Skeletal muscle tissue (tissue), 4 donors: ENCODE measurements around the gene TMPRSS9. TPM values are rescaled to one million over a fixed set of nuclear protein-coding genes. Genes with fewer than 3 reads are reported as not detected.

Experiments used
- H3K27ac ChIP-seq: one replicate; pipeline ENCODE4 v1.7.0; 2013; ENCODE audit warnings: mild to moderate bottlenecking, low read depth, low read length, inconsistent platforms
- H3K27me3 ChIP-seq, 3 donors: one replicate each; pipeline ENCODE4 v1.7.0; 2013; ENCODE audit warnings: low read length in 3 of 3; ENCODE audit not compliant: control insufficient read depth in 3 of 3, insufficient read depth in 3 of 3
- H3K36me3 ChIP-seq, 3 donors: one replicate each; pipeline ENCODE4 v1.7.0; 2013; ENCODE audit warnings: low read length in 3 of 3; ENCODE audit not compliant: control insufficient read depth in 3 of 3, insufficient read depth in 3 of 3
- H3K4me1 ChIP-seq, 3 donors: one replicate each; pipeline ENCODE4 v1.7.0; 2013; ENCODE audit warnings: low read length in 3 of 3, mild to moderate bottlenecking in 3 of 3; ENCODE audit not compliant: control insufficient read depth in 3 of 3, insufficient read depth in 3 of 3
- H3K4me3 ChIP-seq, 3 donors: one replicate each; pipeline ENCODE4 v1.7.0; 2013; ENCODE audit warnings: low read length in 3 of 3
- H3K9ac ChIP-seq, 3 donors: one replicate each; pipeline ENCODE4 v1.7.0; 2013; ENCODE audit warnings: low read length in 3 of 3, mild to moderate bottlenecking in 3 of 3, moderate library complexity in 2 of 3, low read depth in 1 of 3
- H3K9me3 ChIP-seq, 3 donors: one replicate each; pipeline ENCODE4 v1.7.0; 2013; ENCODE audit warnings: low read length in 3 of 3; ENCODE audit not compliant: control insufficient read depth in 3 of 3
- total RNA-seq: library from RNA; depleted of rRNA; stranded (reverse); fragments of >200 nt; gene quantifications from one replicate; pipeline ENCODE4 v1.2.3, GENCODE V29; 2014
- donor health status: Osteomylitis.

TMPRSS9 gene
- total RNA-seq, 1 donor from 2014 or later = under 0.01 TPM

- no peak overlapping the region for H3K9ac ChIP-seq
- no peak overlapping the region for H3K4me3 ChIP-seq
- H3K36me3 ChIP-seq = peaks cover 10 to 17% (median 11%) of the 10 kb centered on the region in 3 donors
- no peaks in the 10 kb centered on the region for H3K27me3 ChIP-seq
- H3K4me1 ChIP-seq = no peaks in the 10 kb centered on the region
- no peak overlapping the region for H3K27ac ChIP-seq
- no peaks in the 10 kb centered on the region for H3K9me3 ChIP-seq
Observed at GRCh38 chr19:2440515-2440914, 80.5 kb downstream of the TMPRSS9 start.

- Histone ChIP-seq H3K27ac (no peak overlapping the region), H3K4me1 (peaks cover 0 to 2% (median 0%) of the 10 kb centered on the region in 3 donors), H3K9ac (no peak overlapping the region), H3K27me3 (no peaks in the 10 kb centered on the region), H3K36me3 (peaks cover 10 to 17% (median 11%) of the 10 kb centered on the region in 3 donors), H3K9me3 (no peaks in the 10 kb centered on the region), H3K4me3 (no peak overlapping the region)
Observed at GRCh38 chr19:2441096-2441752, 81.2 kb downstream of the TMPRSS9 start.

DNA sequence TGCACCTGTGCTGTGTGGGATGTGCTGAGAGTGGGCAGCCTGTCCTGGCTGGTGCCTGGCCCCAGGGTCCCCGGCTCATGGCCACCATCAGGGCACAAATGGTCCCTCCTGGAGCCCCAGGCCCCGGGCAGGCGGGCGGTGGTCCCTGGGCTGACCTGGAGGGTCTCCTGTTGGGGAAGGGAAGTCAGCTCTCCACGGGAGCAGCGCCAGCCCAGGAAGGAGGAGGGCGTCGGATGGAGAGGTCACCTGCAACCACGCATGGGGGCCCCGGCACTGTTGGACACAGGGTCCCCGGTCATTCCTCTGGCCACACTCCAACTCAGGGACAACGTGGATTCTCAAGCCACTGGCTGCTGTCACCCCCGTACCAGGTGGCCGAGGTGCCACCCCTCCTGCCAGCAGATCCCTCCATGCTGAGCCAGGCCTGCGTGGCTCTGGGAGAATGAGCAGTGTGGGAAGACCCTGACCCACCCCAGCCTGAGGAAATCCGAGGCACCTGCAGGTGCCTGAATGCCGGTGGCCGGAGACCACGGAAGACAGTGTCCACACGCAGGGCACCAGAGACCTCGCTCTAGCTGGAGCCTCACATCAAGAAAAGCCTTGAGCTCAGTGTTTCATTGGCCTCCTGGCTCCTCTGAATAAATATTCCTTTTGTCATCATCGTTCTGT lies 83.2 kb downstream of the TMPRSS9 start:
- H3K27ac ChIP-seq = no peak overlapping the region
- H3K36me3 ChIP-seq = peaks cover 5 to 10% (median 5%) of the 10 kb centered on the region in 3 donors
- H3K4me1 ChIP-seq = peaks cover 4 to 9% (median 6%) of the 10 kb centered on the region in 3 donors
- H3K9me3 ChIP-seq = no peaks in the 10 kb centered on the region
- H3K4me3 ChIP-seq = no peak overlapping the region
- H3K9ac ChIP-seq = no peak overlapping the region
- H3K27me3 ChIP-seq = no peaks in the 10 kb centered on the region

DNA sequence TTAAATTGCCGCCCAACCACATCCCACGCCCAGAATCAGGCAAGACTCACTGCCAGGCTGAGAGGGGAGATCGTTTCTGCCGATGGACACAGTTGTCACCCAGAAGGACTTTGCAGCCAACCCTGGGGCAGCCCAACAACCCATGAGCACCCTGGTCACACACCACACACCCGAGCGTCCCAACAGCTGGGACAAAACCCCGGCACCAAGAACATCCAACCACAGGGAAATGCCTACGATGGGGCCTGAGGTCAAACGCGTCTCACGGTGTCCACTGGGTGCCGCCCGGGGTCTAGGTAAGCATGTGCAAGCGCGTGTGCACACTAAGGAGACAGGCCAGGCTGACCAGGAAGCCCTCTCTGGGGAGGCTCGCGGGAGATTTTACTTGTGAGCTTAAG lies 83.7 kb downstream of the TMPRSS9 start:
- no peak overlapping the region for H3K4me3 ChIP-seq
- peaks cover 4 to 9% (median 6%) of the 10 kb centered on the region in 3 donors for H3K4me1 ChIP-seq
- no peak overlapping the region for H3K9ac ChIP-seq
- H3K36me3 ChIP-seq = peaks cover 0 to 9% (median 5%) of the 10 kb centered on the region in 3 donors
- H3K27me3 ChIP-seq = no peaks in the 10 kb centered on the region
- H3K27ac ChIP-seq = no peak overlapping the region
- H3K9me3 ChIP-seq = no peaks in the 10 kb centered on the region

DNA sequence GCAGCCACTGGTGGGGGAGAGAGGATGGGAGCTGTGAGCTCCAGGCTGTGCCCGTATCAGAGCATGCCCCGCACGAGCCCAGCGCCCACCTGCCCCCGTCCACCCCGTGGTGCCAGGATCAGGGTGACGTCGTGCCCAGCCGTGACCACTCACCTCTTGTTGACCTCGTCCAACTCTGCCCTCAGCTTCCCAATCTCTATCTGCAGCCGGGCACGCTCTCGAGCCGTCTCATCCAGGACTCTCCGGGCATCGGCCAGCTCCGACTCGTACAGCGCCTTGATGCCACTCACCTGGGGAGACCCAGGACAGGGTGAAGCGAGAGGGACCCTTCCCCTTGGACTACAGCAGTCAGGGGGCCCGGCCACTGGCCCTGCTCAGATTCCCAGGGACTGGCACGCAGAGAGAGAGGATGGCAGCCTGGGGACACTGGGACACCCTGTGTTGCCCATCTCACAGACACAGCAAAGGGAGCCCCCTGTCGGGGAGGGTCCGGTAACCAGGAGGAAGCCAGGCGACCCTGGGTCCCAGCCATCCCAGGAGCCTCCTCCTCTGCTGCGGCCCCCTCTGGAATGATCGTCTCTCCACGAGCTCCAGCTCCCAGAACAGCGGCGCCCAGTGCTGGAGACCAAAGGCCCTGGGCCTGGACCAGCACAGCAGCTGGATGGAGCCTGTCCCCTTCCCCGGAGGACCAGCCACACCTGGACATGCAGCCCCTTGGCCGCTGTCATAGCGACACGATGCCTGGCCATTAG lies 84.4 kb downstream of the TMPRSS9 start:
- Histone ChIP-seq H3K9ac (no peak overlapping the region), H3K27ac (no peak overlapping the region), H3K9me3 (no peaks in the 10 kb centered on the region)

GRCh38 chr19:2446381-2446780 lies 86.3 kb downstream of the TMPRSS9 start:
- H3K4me3 ChIP-seq = no peak overlapping the region

More for the DNA sequence above, 84.4 kb downstream of the TMPRSS9 start:
- Histone ChIP-seq H3K27me3 (no peaks in the 10 kb centered on the region), H3K36me3 (peaks cover 0 to 9% (median 5%) of the 10 kb centered on the region in 3 donors), H3K4me1 (peaks cover 4 to 9% (median 6%) of the 10 kb centered on the region in 3 donors), H3K4me3 (no peak overlapping the region)

DNA sequence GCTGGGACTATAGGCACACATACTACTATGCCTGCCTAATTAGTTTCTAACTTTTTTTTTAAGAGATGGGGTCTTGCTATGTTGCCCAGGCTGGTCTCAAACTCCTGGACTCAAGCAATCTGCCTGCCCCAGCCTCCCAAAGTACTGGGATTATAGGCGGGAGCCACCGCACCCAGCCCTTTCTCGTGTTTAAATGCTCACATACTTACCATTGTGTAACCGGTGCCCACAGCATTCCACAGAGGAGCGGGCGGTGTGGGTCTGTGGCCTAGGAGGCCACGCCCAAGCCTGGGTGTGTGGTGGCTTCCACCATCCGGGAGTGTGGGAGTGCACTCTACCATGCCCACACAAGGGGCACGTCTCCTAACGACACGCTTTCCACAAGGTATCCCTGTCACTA lies 89.0 kb downstream of the TMPRSS9 start:
- Histone ChIP-seq H3K27me3 (no peaks in the 10 kb centered on the region), H3K4me1 (peaks cover 4 to 9% (median 6%) of the 10 kb centered on the region in 3 donors), H3K4me3 (no peak overlapping the region), H3K9me3 (no peaks in the 10 kb centered on the region), H3K9ac (no peak overlapping the region), H3K36me3 (peaks cover 0 to 2% (median 0%) of the 10 kb centered on the region in 3 donors), H3K27ac (no peak overlapping the region)

More at GRCh38 chr19:2446381-2446780, 86.3 kb downstream of the TMPRSS9 start:
- Histone ChIP-seq H3K27me3 (no peaks in the 10 kb centered on the region), H3K27ac (peak overlapping the region; percentile 79), H3K4me1 (peaks cover 4 to 9% (median 6%) of the 10 kb centered on the region in 3 donors), H3K9ac (peak overlapping the region in 2 of 3 donors; percentile 28 to 53), H3K36me3 (peaks cover 0 to 8% (median 5%) of the 10 kb centered on the region in 3 donors), H3K9me3 (no peaks in the 10 kb centered on the region)

DNA sequence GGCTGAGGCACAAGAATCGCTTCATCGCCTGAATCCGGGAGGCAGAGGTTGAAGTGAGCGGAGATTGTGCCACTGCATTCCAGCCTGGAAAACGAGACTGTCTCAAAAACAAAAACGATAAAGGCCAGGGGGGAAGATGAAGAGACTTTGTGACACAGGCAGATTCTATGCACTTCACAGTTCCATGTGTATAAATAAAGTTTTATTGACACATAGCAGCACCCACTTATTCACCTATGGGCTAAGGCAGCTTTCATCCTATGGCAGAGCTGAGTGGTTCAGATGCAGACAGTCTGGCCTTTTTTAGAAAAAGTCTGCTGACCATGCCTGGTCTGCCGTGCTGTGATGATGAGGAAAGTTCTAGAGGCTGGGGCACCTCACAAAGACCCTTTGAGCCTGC lies 91.1 kb downstream of the TMPRSS9 start:
- H3K4me3 ChIP-seq = no peak overlapping the region
- no peak overlapping the region for H3K9ac ChIP-seq
- no peak overlapping the region for H3K27ac ChIP-seq
- no peaks in the 10 kb centered on the region for H3K36me3 ChIP-seq
- H3K9me3 ChIP-seq = no peaks in the 10 kb centered on the region
- H3K27me3 ChIP-seq = no peaks in the 10 kb centered on the region
- peaks cover 13 to 16% (median 14%) of the 10 kb centered on the region in 3 donors for H3K4me1 ChIP-seq

GRCh38 chr19:2451741-2452140 lies 91.7 kb downstream of the TMPRSS9 start:
- Histone ChIP-seq H3K9me3 (no peaks in the 10 kb centered on the region), H3K9ac (no peak overlapping the region), H3K27ac (no peak overlapping the region), H3K4me1 (peaks cover 12 to 15% (median 15%) of the 10 kb centered on the region in 3 donors), H3K4me3 (no peak overlapping the region), H3K27me3 (no peaks in the 10 kb centered on the region), H3K36me3 (no peaks in the 10 kb centered on the region)
